Prostate gland (tissue), 2 donors: ENCODE measurements around the gene DDX3X. TPM values are rescaled to one million over a fixed set of nuclear protein-coding genes. Genes with fewer than 3 reads are reported as not detected.
"Not testable (repeated sequence)": the region's sequence is repeated elsewhere in the genome, so short reads cannot be mapped to it uniquely, and the experiment has no call there.

Experiments
- DNase-seq: peaks from one replicate; pipeline ENCODE4 v3.0.0-alpha.2; 2019; ENCODE audit warnings: low spot score
- H3K27ac ChIP-seq, 2 donors: fragments of 200-600 bp; sonication (generic); 2 replicates each; pipeline ENCODE4 v1.5.1; 2017 to 2019
- H3K27me3 ChIP-seq: fragments of 200-600 bp; sonication (generic); replicated peaks from 2 replicates; pipeline ENCODE4 v1.5.1; 2019; ENCODE audit not compliant: insufficient read depth
- H3K36me3 ChIP-seq, 2 donors: fragments of 200-600 bp; sonication (generic); 1 replicate in 1 of 2; 2 replicates in 1 of 2; pipeline versions ENCODE4 v1.5.1 to v1.8.1; 2017 to 2019
- H3K4me1 ChIP-seq: fragments of 200-600 bp; sonication (generic); replicated peaks from 2 replicates; pipeline ENCODE4 v1.5.1; 2019
- H3K4me3 ChIP-seq, 2 donors: fragments of 200-600 bp; sonication (generic); 2 replicates each; pipeline ENCODE4 v1.5.1; 2017 to 2019
- H3K9me3 ChIP-seq: fragments of 200-600 bp; sonication (generic); 2 replicates; pipeline ENCODE4 v1.5.1; 2017
- POLR2A ChIP-seq: fragments of 450-650 bp; IDR thresholded peaks from one replicate; pipeline ENCODE4 v1.6.1; 2016; ENCODE audit warnings: antibody characterized with exemption, mild to moderate bottlenecking
- POLR2AphosphoS5 ChIP-seq: sonication (generic); formaldehyde crosslinking; IDR thresholded peaks from one replicate; pipeline ENCODE4 v1.6.1; 2017; ENCODE audit warnings: antibody characterized with exemption
- WGBS: methylation state at CpG from one replicate; pipeline ENCODE4 v1.1.5; 2018; 5-methylcytosine and 5-hydroxymethylcytosine counted together
- intact Hi-C: fragments of 100-400 bp; cut with DNase I; formaldehyde crosslinking; loops from one replicate; pipeline ENCODE4 v1.14.2; 2022
- total RNA-seq, 2 donors: library from RNA; depleted of rRNA; stranded (reverse); fragments of >200 nt; gene quantifications; one replicate each; pipeline ENCODE4 v1.1.0, GENCODE V29; 2016
- TF ChIP-seq, protein P1 (sequence below), 4 experiments: fragments of 200-600 bp in 2 of 4; fragments of 450-650 bp in 2 of 4; sonication (generic) in 2 of 4; IDR thresholded peaks; 1 replicate in 3 of 4; 2 replicates in 1 of 4; pipeline ENCODE4 v1.5.1; 2016 to 2019; ENCODE audit warnings: antibody characterized with exemption in 4 of 4, mild to moderate bottlenecking in 2 of 4, moderate library complexity in 2 of 4

Gene DDX3X
- total RNA-seq, 2 donors from 2014 or later = 107 to 115 TPM

DNA sequence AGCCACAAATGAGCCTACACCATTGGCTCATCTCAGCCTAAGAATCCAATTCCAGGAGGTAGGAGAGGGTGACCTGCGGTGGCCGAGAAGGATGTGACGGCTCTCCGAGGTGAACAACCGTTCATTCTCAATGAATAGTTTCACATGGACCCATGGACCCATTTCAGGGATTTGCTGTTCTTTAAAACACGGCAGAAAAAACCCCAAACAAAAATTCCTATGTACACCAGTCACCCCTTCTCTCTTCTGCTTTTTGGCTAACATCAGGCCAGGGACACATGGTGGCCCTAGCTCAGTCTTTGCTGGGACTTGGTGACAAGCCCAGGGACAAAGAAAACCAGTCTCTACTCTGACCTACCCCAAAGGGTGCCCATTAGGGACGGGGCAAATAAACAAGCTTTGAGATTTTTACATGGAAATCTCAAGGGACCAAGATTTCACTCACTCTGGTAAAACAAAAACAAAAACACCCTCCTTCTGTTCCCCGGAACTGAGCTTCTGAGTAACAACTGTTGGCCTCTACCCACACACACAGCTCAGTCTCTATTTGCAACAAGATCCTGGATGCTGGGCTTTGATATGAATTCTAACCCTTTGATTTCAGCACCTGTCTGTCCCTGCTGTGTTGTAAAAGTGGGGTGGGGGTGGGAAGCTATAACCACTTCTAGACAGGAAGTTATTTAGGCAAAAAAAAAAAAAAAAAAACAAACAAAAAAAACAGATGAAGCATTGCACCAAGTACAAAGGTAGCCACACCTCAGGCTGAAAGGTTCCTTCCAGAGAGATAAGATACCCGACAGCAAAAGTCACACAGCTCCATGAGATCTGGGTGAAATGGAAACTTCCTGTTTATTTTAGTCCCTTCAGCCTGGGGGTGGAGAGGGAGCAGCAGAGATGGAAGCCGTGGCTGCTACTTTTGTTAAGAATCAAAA is 49.0 kb downstream of the DDX3X start:
- no peak overlapping the region for H3K27ac ChIP-seq
- DNase-seq = no peak
- no peaks in the 10 kb centered on the region for H3K4me1 ChIP-seq
- TF ChIP-seq, protein P1, sequence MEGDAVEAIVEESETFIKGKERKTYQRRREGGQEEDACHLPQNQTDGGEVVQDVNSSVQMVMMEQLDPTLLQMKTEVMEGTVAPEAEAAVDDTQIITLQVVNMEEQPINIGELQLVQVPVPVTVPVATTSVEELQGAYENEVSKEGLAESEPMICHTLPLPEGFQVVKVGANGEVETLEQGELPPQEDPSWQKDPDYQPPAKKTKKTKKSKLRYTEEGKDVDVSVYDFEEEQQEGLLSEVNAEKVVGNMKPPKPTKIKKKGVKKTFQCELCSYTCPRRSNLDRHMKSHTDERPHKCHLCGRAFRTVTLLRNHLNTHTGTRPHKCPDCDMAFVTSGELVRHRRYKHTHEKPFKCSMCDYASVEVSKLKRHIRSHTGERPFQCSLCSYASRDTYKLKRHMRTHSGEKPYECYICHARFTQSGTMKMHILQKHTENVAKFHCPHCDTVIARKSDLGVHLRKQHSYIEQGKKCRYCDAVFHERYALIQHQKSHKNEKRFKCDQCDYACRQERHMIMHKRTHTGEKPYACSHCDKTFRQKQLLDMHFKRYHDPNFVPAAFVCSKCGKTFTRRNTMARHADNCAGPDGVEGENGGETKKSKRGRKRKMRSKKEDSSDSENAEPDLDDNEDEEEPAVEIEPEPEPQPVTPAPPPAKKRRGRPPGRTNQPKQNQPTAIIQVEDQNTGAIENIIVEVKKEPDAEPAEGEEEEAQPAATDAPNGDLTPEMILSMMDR (IDR thresholded peaks at IDR 0.05) = no peak
- TF ChIP-seq POLR2A (no peak), POLR2AphosphoS5 (no peak)
- intact Hi-C loops = no loop called here
- H3K27me3 ChIP-seq = no peaks in the 10 kb centered on the region
- no peaks in the 10 kb centered on the region for H3K36me3 ChIP-seq
- 74% methylated on average over 9 of the region's 10 CpGs for WGBS
- no peak overlapping the region for H3K4me3 ChIP-seq
- H3K9me3 ChIP-seq = no peaks in the 10 kb centered on the region

DNA sequence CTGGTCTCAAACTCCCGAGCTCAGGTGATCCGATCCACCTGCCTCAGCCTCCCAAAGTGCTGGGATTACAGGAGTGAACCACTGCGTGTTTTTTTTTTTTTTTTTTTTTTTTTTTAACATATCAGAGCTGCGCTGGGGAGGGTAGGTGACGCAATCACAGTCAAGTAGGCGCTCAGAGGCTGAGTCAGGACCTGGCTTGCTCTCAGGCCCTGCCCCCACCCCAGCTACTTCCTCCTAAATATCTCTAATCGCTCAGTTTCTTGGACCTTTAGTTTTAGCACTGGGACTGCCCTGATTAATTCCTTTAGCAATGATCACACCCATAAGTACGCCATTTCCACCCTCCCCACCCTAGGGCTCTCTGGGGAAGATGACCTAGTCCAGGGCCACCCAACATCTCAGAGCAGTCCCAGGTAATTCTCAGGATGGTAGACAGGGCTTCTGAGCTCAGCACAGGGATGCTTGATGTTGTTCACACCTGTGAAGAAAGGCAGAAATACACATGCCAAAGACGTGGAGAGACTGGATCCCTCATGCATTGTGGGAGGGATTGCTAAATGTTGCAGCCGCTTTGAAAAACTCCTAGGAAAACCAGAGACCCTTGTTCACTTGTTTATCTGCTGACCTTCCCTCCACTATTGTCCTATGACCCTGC is 50.2 kb downstream of the DDX3X start:
- Histone ChIP-seq H3K9me3 (no peaks in the 10 kb centered on the region), H3K27me3 (no peaks in the 10 kb centered on the region), H3K4me1 (no peaks in the 10 kb centered on the region), H3K36me3 (no peaks in the 10 kb centered on the region), H3K4me3 (no peak overlapping the region), H3K27ac (no peak overlapping the region)
- WGBS = 83% methylated on average over 10 of the region's 10 CpGs
- intact Hi-C loops = no loop called here
- TF ChIP-seq POLR2AphosphoS5 (no peak), POLR2A (no peak)
- TF ChIP-seq, protein P1 (IDR thresholded peaks at IDR 0.05) = no peak
- peak; percentile 4 for DNase-seq

DNA sequence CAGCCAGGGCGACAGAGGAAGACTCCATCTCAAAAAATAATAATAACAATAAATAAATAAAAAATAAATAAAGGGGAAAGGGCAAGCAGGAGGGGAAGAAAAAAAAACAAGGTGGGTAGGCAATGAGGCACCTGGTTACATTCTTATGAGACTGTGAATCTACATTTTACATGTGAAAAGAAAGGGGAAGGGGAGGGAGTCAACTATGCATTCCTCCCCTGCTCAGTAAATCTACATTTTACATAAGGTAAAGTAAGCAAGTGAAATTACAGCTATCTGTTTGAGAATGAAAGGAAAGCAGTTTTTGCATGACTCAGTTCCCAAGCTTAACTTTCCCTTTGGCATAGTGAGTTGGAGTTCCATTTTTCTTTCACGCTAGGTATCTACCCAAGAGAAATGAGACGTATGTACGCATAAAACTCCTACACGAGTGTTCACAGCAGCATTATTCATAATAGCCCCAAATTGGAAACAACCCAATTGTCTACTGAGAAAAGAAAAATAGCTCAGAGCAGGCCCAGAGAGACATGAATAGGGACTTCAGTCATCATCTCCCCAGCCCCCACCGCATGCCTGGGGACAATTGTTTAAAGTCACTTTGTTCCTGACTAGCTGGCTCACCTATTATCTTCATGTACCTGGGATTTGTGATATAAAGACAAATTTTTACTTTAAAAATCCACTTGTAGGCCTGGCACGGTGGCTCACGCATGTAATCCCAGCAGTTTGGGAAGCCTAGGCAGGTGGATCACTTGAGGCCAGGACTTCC is 52.4 kb downstream of the DDX3X start:
- TF ChIP-seq POLR2AphosphoS5 (no peak), POLR2A (no peak)
- 69% methylated on average over 8 of the region's 8 CpGs for WGBS
- no peak overlapping the region for H3K4me3 ChIP-seq
- H3K4me1 ChIP-seq = no peaks in the 10 kb centered on the region
- no peaks in the 10 kb centered on the region for H3K36me3 ChIP-seq
- intact Hi-C loops = no loop called here
- H3K27ac ChIP-seq = no peak overlapping the region
- H3K27me3 ChIP-seq = no peaks in the 10 kb centered on the region
- no peaks in the 10 kb centered on the region for H3K9me3 ChIP-seq
- no peak for DNase-seq

DNA sequence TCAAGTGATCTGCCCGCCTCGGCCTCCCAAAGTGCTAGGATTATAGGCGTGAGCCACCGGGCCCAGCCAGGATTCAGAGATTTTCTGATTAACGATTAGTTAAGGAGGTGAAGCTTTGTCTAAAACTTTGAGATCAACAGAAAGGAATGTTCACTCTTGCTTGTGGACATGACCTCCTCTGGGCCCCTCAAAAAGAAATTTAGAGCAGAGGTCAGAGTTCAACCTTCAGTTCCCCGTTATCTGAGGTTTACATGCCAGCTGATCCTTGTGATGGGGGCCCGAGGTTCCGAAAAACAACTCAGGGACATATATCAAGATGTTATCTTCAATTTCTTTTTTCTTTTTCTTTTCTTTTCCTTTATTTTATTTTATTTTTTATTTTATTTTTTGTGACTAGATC is 54.6 kb downstream of the DDX3X start:
- intact Hi-C loops = no loop called here
- DNase-seq = no peak
- H3K4me1 ChIP-seq = no peaks in the 10 kb centered on the region
- no peaks in the 10 kb centered on the region for H3K9me3 ChIP-seq
- H3K4me3 ChIP-seq = no peak overlapping the region
- no peak overlapping the region for H3K27ac ChIP-seq
- 77% methylated on average over 8 of the region's 8 CpGs for WGBS
- H3K36me3 ChIP-seq = no peaks in the 10 kb centered on the region
- TF ChIP-seq, protein P1 (IDR thresholded peaks at IDR 0.05) = no peak
- no peak for TF ChIP-seq POLR2AphosphoS5
- TF ChIP-seq POLR2A = no peak
- no peaks in the 10 kb centered on the region for H3K27me3 ChIP-seq

DNA sequence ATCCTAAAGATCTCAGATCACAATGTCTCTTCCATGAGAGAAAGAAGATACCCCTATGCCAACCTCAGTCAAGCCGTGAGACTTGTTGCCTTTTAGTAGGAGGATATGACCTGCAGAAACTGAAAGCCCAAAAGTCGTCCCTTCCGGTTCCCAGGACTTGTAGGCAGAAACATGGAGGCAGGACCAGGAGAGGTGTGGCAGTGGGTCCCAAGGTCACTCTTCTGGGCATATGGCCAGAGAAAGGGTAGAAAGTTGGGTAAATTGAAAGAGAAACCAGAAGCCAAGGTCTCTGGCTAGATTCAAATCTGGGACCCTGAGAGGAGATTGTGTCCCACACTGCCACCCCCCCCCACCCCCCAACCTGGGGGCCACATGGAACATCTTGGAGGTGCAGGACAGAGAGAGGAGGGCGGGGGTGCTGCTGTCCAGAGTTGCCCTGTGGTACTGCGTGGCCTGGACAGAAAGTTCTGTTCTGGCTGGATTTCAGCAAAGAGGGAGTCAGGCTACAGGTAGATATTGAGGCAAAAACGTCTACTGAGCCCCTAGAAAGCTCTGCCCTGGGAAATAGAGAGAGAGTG is 55.4 kb downstream of the DDX3X start:
- H3K4me3 ChIP-seq = no peak overlapping the region
- intact Hi-C loops = no loop called here
- H3K27ac ChIP-seq = no peak overlapping the region
- TF ChIP-seq POLR2AphosphoS5 (no peak), POLR2A (no peak)
- TF ChIP-seq, protein P1 (IDR thresholded peaks at IDR 0.05) = no peak
- no peaks in the 10 kb centered on the region for H3K9me3 ChIP-seq
- H3K36me3 ChIP-seq = no peaks in the 10 kb centered on the region
- no peaks in the 10 kb centered on the region for H3K4me1 ChIP-seq
- DNase-seq = no peak
- WGBS = 82% methylated on average over 6 of the region's 6 CpGs
- no peaks in the 10 kb centered on the region for H3K27me3 ChIP-seq

DNA sequence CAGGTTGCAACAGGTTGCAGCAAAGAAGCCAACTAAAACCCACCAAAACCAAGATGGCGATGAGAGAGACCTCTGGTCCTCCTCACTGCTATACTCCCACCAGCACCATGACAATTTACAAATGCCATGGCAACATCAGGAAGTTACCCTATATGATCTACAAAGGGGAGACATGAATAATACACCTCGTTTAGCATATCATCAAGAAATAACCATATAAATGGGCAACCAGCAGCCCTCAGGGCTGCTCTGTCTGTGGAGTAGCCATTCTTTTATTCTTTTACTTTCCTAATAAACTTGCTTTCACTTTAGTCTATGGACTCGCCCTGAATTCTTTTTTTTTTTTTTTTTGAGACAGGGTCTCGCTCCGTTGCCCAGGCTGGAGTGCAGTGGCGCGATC is 56.6 kb downstream of the DDX3X start:
- DNase-seq, H3K36me3 ChIP-seq, H3K4me1 ChIP-seq, H3K9me3 ChIP-seq, intact Hi-C loops, H3K4me3 ChIP-seq, H3K27me3 ChIP-seq, H3K27ac ChIP-seq: not testable (repeated sequence)
- 69% methylated on average over 3 of the region's 7 CpGs for WGBS
